Activated gamma-delta T cell treated with anti-CD3 and anti-CD28 coated beads, Interleukin-2, amount 50 U/mL, for 16 hours (primary cell): ENCODE results near the gene FAM72B.
"Not testable (repeated sequence)": the region's sequence is repeated elsewhere in the genome, so short reads cannot be mapped to it uniquely, and the experiment has no call there.

Experiments used
- DNase-seq: peaks from one replicate; pipeline ENCODE4 v3.0.0-alpha.2; 2020; ENCODE audit warnings: low read depth

FAM72B gene

GRCh38 chr1:121184290-121185127 lies at the start of gene FAM72B, which contains the start of gene SRGAP2C:
FAM72B (minus strand) TSS chr1:121184340; CDS start chr1:121183489, 851 bp downstream.
SRGAP2C (plus strand) TSS chr1:121184975; CDS start chr1:121187447, 2,472 bp downstream.
- DNase-seq: peak; percentile 80

DNA sequence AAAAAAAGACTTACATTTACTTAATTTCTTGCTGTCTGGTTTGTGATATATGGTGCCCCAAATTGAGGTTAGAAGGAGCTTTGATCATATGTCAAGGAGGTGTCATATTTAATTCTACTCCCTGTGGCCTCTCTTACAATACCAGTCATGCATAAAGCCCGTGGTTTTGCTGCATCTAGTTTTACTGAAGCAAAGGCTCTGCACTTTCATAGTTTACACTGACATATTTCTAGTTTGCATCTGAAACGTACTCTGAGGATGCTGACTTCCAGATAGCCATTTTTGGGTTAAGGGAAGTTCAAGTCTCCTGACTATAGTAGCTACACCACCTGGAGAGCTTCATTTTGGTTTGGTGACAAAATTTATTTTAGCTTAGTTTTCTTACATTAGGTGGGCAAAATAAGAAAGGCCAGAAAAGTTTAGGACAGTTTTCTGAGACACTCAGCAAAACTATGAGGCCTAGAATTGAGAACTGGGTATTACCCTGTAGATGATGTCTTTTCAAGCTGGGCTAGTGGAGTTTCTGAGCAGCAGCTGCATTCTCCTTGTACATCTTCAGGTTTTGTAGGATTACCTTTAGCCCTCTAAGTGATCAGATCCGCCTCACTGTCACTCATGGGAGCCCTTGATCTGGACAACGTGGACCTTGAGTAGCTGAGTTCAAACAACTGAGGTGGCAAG lies 48.4 kb upstream of the FAM72B start:
- not testable (repeated sequence) for DNase-seq

GRCh38 chr1:121230636-121231035 lies 46.5 kb upstream of the FAM72B start:
- not testable (repeated sequence) for DNase-seq

- DNase-seq: not testable (repeated sequence)
These were observed 43.6 kb upstream of the FAM72B start for GRCh38 chr1:121227544-121228330.

- DNase-seq: not testable (repeated sequence)
These were observed 42.8 kb upstream of the FAM72B start for GRCh38 chr1:121226925-121227324.

DNA sequence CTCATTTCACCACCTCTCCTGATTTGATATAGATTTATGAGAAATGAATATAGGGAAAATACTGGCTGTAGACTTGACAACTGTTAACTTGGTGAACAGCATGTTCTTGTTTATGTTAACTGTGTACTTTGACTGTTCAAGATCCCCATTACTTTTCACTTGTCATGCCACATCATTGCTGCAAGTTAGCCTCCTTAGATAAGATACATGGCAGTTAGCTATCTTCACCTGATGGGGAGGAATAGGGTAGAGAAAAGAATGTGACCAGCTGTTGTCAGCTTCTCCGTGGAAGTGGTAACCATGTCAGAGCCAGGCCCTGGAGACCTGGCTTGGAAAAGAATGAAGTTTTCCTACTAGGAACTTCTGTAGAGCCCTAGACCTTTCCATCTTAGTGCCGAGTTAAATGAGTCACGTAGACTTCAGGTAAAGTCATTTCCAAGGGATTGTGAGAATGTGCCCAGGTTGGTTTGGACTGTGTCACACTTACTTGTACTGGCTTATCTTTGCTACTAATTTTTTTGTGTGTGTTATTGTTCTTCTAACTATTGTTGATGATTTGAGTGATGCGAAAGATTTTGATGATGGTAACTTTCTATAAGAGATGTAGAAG lies 42.3 kb upstream of the FAM72B start:
- not testable (repeated sequence) for DNase-seq

GRCh38 chr1:121224714-121225113 lies 40.6 kb upstream of the FAM72B start:
- DNase-seq: not testable (repeated sequence)

- not testable (repeated sequence) for DNase-seq
These were observed 37.6 kb upstream of the FAM72B start for GRCh38 chr1:121221770-121222169.

GRCh38 chr1:121216676-121217075 lies 32.5 kb upstream of the FAM72B start:
- not testable (repeated sequence) for DNase-seq

- DNase-seq: not testable (repeated sequence)
These were observed 31.7 kb upstream of the FAM72B start for GRCh38 chr1:121215699-121216417.

GRCh38 chr1:121214544-121215156 lies 30.5 kb upstream of the FAM72B start:
- DNase-seq: not testable (repeated sequence)

- not testable (repeated sequence) for DNase-seq
These were observed 29.4 kb upstream of the FAM72B start for GRCh38 chr1:121213491-121213890.

- not testable (repeated sequence) for DNase-seq
These were observed 26.6 kb upstream of the FAM72B start for GRCh38 chr1:121210778-121211177.

- DNase-seq: not testable (repeated sequence)
These were observed 24.2 kb upstream of the FAM72B start for GRCh38 chr1:121208375-121208774.

- DNase-seq: not testable (repeated sequence)
These were observed 23.2 kb upstream of the FAM72B start for GRCh38 chr1:121207328-121207727.

GRCh38 chr1:121205786-121206711 lies 21.9 kb upstream of the FAM72B start:
- DNase-seq: not testable (repeated sequence)

GRCh38 chr1:121202986-121203385 lies 18.8 kb upstream of the FAM72B start:
- not testable (repeated sequence) for DNase-seq

GRCh38 chr1:121200985-121201981 lies 17.1 kb upstream of the FAM72B start:
- DNase-seq: not testable (repeated sequence)
